NT2/D1 (cell line): ENCODE data around the gene MSTN.

ENCODE experiments used
- SUZ12 ChIP-seq: IDR thresholded peaks from 2 replicates; pipeline ENCODE4 v1.6.1; 2011; ENCODE audit not compliant: insufficient read length, insufficient read depth; ENCODE audit errors: extremely low read depth
- YY1 ChIP-seq: IDR thresholded peaks from 2 replicates; pipeline ENCODE4 v1.6.1; 2011; ENCODE audit not compliant: insufficient read length, insufficient read depth
- ZNF274 ChIP-seq: IDR thresholded peaks from 2 replicates; pipeline ENCODE4 v1.6.1; 2011; ENCODE audit warnings: mild to moderate bottlenecking, low read depth, low read length

DNA sequence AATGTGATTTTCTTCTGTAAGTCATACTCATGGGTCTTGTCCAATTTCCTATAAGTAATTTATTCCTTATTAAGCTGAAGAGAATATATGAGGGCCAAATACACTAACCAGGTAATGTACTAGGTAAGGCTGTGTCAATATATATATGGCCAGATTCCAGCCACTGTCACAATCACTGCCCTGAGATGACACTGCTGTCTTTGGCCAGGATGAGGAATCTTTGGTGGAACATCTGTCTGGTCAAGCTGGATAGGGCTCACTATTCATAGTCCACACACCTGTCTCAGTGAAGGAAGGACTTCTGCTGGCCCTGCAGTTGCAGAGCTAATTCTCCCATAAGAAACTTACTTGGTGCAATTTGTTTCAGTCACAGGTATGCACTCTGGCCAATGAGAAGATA lies 11.3 kb downstream of the MSTN start:
- TF ChIP-seq SUZ12 (no peak), ZNF274 (no peak), YY1 (no peak)
